Activated CD4-positive, alpha-beta T cell treated with anti-CD3 and anti-CD28 coated beads for 4 hours (primary cell): Measurements from ENCODE around the gene SLC25A4.
"Not testable (repeated sequence)": the region's sequence is repeated elsewhere in the genome, so short reads cannot be mapped to it uniquely, and the experiment has no call there.

Source experiments
- DNase-seq, 2 donors: peaks; one replicate each; pipeline ENCODE4 v3.0.0-alpha.2; 2020

SLC25A4 gene

GRCh38 chr4:185186769-185187168 lies 43.7 kb downstream of the SLC25A4 start:
- no peak for DNase-seq

GRCh38 chr4:185189606-185190305 lies 46.7 kb downstream of the SLC25A4 start:
- no peak for DNase-seq

GRCh38 chr4:185190306-185190856 lies 47.3 kb downstream of the SLC25A4 start:
- DNase-seq: no peak

GRCh38 chr4:185192059-185192458 lies 49.0 kb downstream of the SLC25A4 start:
- no peak for DNase-seq

GRCh38 chr4:185194924-185195888 lies 52.1 kb downstream of the SLC25A4 start:
- no peak for DNase-seq

GRCh38 chr4:185196437-185196836 lies 53.4 kb downstream of the SLC25A4 start:
- DNase-seq: no peak

- DNase-seq: not testable (repeated sequence)
Observed at GRCh38 chr4:185198189-185198588, 55.1 kb downstream of the SLC25A4 start.
